Measurements from ENCODE around the gene KCNJ11.

DNA sequence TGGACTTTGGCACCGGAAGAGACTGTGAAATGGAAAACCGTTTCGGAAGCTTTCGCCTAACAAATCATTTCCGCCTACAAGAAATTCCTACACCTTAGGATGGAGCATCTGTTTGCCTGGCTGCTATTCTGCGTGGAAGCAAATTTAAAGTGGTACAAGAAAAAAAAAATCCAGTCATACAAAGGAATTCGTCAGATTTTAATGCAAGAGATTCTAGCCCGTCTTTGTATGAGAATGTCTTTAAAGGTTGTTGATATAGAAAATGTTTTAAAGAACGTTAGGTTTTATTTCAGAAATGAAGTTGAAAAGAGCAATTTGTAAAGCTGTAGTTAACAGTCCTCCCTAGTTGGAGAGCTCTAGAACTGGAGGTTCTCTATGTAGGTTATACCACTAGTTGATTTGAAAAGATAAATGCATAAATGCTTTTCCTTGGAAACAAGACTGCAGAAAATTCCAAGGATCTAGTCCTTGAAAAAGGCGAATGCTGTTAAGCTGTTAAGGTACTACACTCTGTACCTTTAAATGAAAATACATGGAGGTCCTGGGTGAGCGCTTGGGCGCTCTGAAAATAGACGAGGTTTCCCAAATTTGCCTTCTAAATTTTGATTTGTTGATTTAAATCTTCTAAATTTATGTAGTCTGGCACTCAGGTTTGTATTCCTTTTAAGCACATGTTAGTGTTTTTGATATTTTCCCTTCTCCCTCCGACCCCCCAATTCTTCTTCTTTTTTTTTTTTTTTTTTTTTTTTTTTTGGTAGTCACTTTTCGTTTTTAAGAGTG lies 34.4 kb downstream of the KCNJ11 start:
- TF ChIP-seq RFX5 (IDR thresholded peaks at IDR 0.05; ENCODE audit: low read depth, low read length) (no peak), BHLHE40 (IDR thresholded peaks at IDR 0.05; ENCODE audit: low read depth, low read length) (no peak), POLR2A (IDR thresholded peaks at IDR 0.05; ENCODE audit: low read depth, low read length) (no peak), MXI1 (IDR thresholded peaks at IDR 0.05; ENCODE audit: borderline replicate concordance, low read depth, low read length) (no peak), FOS (IDR thresholded peaks at IDR 0.05; ENCODE audit: low read depth, low read length) (no peak), RAD21 (IDR thresholded peaks at IDR 0.05; ENCODE audit: low read length) (no peak), CHD1 (IDR thresholded peaks at IDR 0.05; ENCODE audit: low read depth, low read length) (no peak), CEBPB (IDR thresholded peaks at IDR 0.05; ENCODE audit: low read depth, low read length) (no peak), MAFK (IDR thresholded peaks at IDR 0.05; ENCODE audit: low read depth, low read length) (no peak)
- TF ChIP-seq, protein P1, sequence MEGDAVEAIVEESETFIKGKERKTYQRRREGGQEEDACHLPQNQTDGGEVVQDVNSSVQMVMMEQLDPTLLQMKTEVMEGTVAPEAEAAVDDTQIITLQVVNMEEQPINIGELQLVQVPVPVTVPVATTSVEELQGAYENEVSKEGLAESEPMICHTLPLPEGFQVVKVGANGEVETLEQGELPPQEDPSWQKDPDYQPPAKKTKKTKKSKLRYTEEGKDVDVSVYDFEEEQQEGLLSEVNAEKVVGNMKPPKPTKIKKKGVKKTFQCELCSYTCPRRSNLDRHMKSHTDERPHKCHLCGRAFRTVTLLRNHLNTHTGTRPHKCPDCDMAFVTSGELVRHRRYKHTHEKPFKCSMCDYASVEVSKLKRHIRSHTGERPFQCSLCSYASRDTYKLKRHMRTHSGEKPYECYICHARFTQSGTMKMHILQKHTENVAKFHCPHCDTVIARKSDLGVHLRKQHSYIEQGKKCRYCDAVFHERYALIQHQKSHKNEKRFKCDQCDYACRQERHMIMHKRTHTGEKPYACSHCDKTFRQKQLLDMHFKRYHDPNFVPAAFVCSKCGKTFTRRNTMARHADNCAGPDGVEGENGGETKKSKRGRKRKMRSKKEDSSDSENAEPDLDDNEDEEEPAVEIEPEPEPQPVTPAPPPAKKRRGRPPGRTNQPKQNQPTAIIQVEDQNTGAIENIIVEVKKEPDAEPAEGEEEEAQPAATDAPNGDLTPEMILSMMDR (conservative IDR thresholded peaks at IDR 0.05; ENCODE audit: low read depth, low read length): no peak
- TF ChIP-seq, protein P2, sequence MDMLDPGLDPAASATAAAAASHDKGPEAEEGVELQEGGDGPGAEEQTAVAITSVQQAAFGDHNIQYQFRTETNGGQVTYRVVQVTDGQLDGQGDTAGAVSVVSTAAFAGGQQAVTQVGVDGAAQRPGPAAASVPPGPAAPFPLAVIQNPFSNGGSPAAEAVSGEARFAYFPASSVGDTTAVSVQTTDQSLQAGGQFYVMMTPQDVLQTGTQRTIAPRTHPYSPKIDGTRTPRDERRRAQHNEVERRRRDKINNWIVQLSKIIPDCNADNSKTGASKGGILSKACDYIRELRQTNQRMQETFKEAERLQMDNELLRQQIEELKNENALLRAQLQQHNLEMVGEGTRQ (IDR thresholded peaks at IDR 0.05; ENCODE audit: low read depth, low read length): no peak
